Smooth muscle cell (in vitro differentiated cells): ENCODE results near the gene LGI2. TPM values are rescaled to one million over a fixed set of nuclear protein-coding genes. Genes with fewer than 3 reads are reported as not detected.

ENCODE experiments used
- DNase-seq: peaks from one replicate; lab custom pipeline; 2025; ENCODE audit not compliant: unreplicated experiment; lab: John Stamatoyannopoulos, UW
- H2AFZ ChIP-seq: fragments of 200-600 bp; sonication (generic); 2 replicates; pipeline ENCODE4 v1.6.0; 2016; ENCODE audit warnings: antibody characterized with exemption, low read depth, mild to moderate bottlenecking
- H3F3A ChIP-seq: fragments of 200-600 bp; sonication (generic); 2 replicates; pipeline ENCODE4 v1.6.0; 2017; ENCODE audit warnings: antibody characterized with exemption, low read depth
- H3K27ac ChIP-seq: fragments of 200-600 bp; sonication (generic); 2 replicates; pipeline ENCODE4 v1.5.1; 2016; ENCODE audit warnings: low read depth, mild to moderate bottlenecking
- H3K27me3 ChIP-seq: fragments of 200-600 bp; sonication (generic); 2 replicates; pipeline ENCODE4 v1.6.1; 2016; ENCODE audit warnings: low read depth, mild to moderate bottlenecking
- H3K36me3 ChIP-seq: fragments of 200-600 bp; sonication (generic); 2 replicates; pipeline ENCODE4 v1.5.1; 2016; ENCODE audit warnings: low read depth
- H3K4me1 ChIP-seq: fragments of 200-600 bp; sonication (generic); 2 replicates; pipeline ENCODE4 v1.5.1; 2016; ENCODE audit warnings: low read depth
- H3K4me2 ChIP-seq: fragments of 200-600 bp; sonication (generic); 2 replicates; pipeline ENCODE4 v1.6.0; 2016; ENCODE audit warnings: mild to moderate bottlenecking
- H3K4me3 ChIP-seq: fragments of 200-600 bp; sonication (generic); 2 replicates; pipeline ENCODE4 v1.5.1; 2016; ENCODE audit warnings: mild to moderate bottlenecking
- H3K79me2 ChIP-seq: fragments of 200-600 bp; sonication (generic); 2 replicates; pipeline ENCODE4 v1.6.0; 2016; ENCODE audit warnings: low read depth, mild to moderate bottlenecking
- H3K9ac ChIP-seq: fragments of 200-600 bp; sonication (generic); 2 replicates; pipeline ENCODE4 v1.6.0; 2016; ENCODE audit warnings: low read depth
- H3K9me3 ChIP-seq: fragments of 200-600 bp; sonication (generic); replicated peaks from 2 replicates; pipeline ENCODE4 v1.5.1; 2016; ENCODE audit warnings: low read depth
- H4K20me1 ChIP-seq: fragments of 200-600 bp; sonication (generic); 2 replicates; pipeline ENCODE4 v1.6.0; 2016; ENCODE audit warnings: low read depth
- WGBS: methylation state at CpG from one replicate; pipeline ENCODE4 v1.1.7; 2016; ENCODE audit warnings: low lambda C conversion rate; 5-methylcytosine and 5-hydroxymethylcytosine counted together
- polyA plus RNA-seq: library from polyadenylated mRNA; unstranded; fragments of >200 nt; fragmentation: Nextera tagmentation; extraction: Ambion mirVana; gene quantifications from 2 replicates; pipeline ENCODE4 v1.2.1, GENCODE V29; 2016
- total RNA-seq: library from RNA; depleted of rRNA; stranded (reverse); fragments of >200 nt; gene quantifications from 2 replicates; pipeline ENCODE4 v1.2.3, GENCODE V29; 2014
- TF ChIP-seq, protein P1 (sequence below): fragments of 200-600 bp; sonication (generic); IDR thresholded peaks from 2 replicates; pipeline ENCODE4 v1.5.1; 2017; ENCODE audit warnings: borderline replicate concordance, mild to moderate bottlenecking, antibody characterized with exemption; ENCODE audit not compliant: insufficient read depth, poor library complexity, severe bottlenecking

LGI2 gene
- total and polyA plus RNA-seq, 2 experiments from 2014 or later, result 3.1 to 9.3 TPM

DNA sequence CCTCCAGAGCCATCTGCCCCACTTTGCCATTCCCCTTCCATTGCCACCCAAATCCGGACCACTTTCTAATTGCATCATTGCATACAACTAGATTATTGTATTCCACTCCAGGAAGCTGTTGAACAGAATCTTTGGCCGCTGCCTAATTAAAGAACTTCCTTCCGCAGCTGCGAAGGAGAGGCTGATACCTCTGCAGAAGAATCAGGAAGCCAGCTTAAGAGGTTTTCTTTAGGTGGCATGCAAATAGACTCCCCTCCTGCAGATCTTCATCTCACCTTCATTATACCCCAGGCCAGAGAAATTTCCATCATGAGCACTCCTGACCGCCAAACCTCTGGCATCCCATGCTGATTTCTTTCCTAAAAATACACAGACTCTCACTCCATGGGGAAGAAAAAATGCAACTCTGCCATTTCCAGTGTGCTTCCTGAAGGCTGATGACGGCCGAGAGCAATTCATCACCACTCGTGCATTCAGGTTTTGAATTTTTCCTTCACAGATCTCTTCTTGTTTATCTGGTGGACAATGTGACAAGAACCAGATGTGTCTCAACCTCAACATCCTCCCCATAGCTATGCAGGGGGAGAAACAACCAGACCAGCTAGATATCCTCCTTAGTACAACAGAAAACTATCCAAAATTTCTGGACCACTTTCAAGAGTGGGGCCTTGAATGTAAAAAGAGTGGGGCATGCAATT is 31.2 kb downstream of the LGI2 start:
- WGBS, result 18% methylated on average over 8 of the region's 8 CpGs
- TF ChIP-seq, protein P1, sequence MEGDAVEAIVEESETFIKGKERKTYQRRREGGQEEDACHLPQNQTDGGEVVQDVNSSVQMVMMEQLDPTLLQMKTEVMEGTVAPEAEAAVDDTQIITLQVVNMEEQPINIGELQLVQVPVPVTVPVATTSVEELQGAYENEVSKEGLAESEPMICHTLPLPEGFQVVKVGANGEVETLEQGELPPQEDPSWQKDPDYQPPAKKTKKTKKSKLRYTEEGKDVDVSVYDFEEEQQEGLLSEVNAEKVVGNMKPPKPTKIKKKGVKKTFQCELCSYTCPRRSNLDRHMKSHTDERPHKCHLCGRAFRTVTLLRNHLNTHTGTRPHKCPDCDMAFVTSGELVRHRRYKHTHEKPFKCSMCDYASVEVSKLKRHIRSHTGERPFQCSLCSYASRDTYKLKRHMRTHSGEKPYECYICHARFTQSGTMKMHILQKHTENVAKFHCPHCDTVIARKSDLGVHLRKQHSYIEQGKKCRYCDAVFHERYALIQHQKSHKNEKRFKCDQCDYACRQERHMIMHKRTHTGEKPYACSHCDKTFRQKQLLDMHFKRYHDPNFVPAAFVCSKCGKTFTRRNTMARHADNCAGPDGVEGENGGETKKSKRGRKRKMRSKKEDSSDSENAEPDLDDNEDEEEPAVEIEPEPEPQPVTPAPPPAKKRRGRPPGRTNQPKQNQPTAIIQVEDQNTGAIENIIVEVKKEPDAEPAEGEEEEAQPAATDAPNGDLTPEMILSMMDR, result no peak
- H3K4me2 ChIP-seq, result peak overlapping the region; percentile 55
- H2AFZ ChIP-seq, result peak overlapping the region; percentile 27
- peaks cover 8% of the 10 kb centered on the region for H3F3A ChIP-seq
- H3K27ac ChIP-seq, result no peak overlapping the region
- no peaks in the 10 kb centered on the region for H3K9me3 ChIP-seq
- DNase-seq, result no peak
- no peaks in the 10 kb centered on the region for H3K27me3 ChIP-seq
- no peaks in the 10 kb centered on the region for H4K20me1 ChIP-seq
- H3K79me2 ChIP-seq, result no peaks in the 10 kb centered on the region
- peaks cover 18% of the 10 kb centered on the region for H3K4me1 ChIP-seq
- H3K9ac ChIP-seq, result no peak overlapping the region
- H3K36me3 ChIP-seq, result no peaks in the 10 kb centered on the region
- H3K4me3 ChIP-seq, result no peak overlapping the region

DNA sequence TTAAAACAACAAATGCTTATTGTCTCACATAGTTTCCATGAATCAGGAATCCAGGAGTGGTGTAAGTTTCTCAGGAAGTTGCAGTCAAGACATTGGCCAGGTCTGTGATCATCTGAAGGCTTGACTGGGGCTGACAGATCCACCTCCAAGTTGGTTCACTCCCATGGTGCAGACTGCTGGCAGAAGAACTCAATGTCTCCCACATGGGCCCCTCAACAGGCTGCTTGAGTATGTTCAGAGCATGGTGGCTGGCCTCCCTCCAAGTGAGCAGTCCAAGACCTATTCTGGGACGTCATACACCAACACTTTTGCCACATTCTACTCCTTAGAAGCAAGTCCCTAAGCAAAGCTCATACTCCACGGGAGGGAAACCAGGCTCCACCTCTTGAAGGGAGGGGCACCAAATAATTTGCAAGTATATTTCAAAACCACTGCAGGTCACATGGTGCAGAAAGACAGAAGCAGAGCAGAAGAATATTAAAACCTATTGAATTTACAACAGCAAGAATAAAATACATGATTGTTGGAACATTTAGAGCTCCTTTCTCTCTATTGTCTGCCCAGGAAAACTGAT is 35.3 kb downstream of the LGI2 start:
- Histone ChIP-seq H3K27ac (no peak overlapping the region), H3K36me3 (no peaks in the 10 kb centered on the region), H3F3A (peaks cover 7% of the 10 kb centered on the region), H4K20me1 (no peaks in the 10 kb centered on the region), H3K4me3 (no peak overlapping the region), H3K79me2 (no peaks in the 10 kb centered on the region), H2AFZ (no peak overlapping the region), H3K4me1 (peaks cover 17% of the 10 kb centered on the region), H3K9me3 (no peaks in the 10 kb centered on the region), H3K9ac (no peak overlapping the region), H3K4me2 (no peak overlapping the region), H3K27me3 (no peaks in the 10 kb centered on the region)
- TF ChIP-seq, protein P1, result no peak
- WGBS, result 86% methylated on average over 2 of the region's 2 CpGs
- DNase-seq, result no peak

DNA sequence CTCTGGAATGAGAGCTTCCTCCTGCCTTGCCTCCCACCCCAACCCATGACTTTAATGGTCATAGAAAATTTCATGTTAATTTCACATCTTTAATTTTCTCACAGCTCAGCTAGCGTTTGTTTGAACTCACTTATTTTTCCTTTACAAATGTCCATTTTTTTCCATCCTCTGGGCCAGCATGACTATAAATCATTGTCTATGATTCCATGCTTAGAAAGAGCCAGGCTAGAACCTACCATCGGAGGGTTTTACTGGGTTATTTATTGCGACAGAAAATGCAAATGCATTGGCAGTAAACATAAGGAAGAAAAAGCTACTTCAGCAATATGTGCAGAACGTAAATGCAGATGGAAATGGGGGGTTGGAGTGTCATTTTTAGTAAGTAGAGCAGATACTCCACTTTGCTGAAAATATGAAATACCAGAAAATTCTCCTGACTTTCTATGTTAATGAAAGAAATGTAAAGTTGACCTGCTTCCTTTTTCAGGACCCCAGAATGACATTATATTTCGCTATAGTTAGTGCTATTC is 37.1 kb downstream of the LGI2 start:
- H3K4me2 ChIP-seq, result no peak overlapping the region
- WGBS, result 80% methylated on average over 5 of the region's 5 CpGs

More for the DNA sequence above, 37.1 kb downstream of the LGI2 start:
- no peaks in the 10 kb centered on the region for H4K20me1 ChIP-seq
- no peaks in the 10 kb centered on the region for H3F3A ChIP-seq
- no peaks in the 10 kb centered on the region for H3K27me3 ChIP-seq
- TF ChIP-seq, protein P1, result no peak
- no peaks in the 10 kb centered on the region for H3K9me3 ChIP-seq
- H3K27ac ChIP-seq, result no peak overlapping the region
- no peaks in the 10 kb centered on the region for H3K4me1 ChIP-seq
- H3K79me2 ChIP-seq, result no peaks in the 10 kb centered on the region
- no peak overlapping the region for H3K9ac ChIP-seq
- no peak for DNase-seq
- no peak overlapping the region for H3K4me3 ChIP-seq
- H2AFZ ChIP-seq, result no peak overlapping the region
- H3K36me3 ChIP-seq, result no peaks in the 10 kb centered on the region
